HuH-7 (cell line): ENCODE measurements around the gene PIP5K1B.
A peak's percentile ranks its signal among the peaks of the same experiment; 100 is the strongest.
"Not testable (repeated sequence)": the region's sequence is repeated elsewhere in the genome, so short reads cannot be mapped to it uniquely, and the experiment has no call there.

Experiments
- DNase-seq: peaks from one replicate; pipeline ENCODE4 v3.0.0; 2011; ENCODE audit warnings: low spot score

PIP5K1B gene, protein sequence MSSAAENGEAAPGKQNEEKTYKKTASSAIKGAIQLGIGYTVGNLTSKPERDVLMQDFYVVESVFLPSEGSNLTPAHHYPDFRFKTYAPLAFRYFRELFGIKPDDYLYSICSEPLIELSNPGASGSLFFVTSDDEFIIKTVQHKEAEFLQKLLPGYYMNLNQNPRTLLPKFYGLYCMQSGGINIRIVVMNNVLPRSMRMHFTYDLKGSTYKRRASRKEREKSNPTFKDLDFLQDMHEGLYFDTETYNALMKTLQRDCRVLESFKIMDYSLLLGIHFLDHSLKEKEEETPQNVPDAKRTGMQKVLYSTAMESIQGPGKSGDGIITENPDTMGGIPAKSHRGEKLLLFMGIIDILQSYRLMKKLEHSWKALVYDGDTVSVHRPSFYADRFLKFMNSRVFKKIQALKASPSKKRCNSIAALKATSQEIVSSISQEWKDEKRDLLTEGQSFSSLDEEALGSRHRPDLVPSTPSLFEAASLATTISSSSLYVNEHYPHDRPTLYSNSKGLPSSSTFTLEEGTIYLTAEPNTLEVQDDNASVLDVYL

DNA sequence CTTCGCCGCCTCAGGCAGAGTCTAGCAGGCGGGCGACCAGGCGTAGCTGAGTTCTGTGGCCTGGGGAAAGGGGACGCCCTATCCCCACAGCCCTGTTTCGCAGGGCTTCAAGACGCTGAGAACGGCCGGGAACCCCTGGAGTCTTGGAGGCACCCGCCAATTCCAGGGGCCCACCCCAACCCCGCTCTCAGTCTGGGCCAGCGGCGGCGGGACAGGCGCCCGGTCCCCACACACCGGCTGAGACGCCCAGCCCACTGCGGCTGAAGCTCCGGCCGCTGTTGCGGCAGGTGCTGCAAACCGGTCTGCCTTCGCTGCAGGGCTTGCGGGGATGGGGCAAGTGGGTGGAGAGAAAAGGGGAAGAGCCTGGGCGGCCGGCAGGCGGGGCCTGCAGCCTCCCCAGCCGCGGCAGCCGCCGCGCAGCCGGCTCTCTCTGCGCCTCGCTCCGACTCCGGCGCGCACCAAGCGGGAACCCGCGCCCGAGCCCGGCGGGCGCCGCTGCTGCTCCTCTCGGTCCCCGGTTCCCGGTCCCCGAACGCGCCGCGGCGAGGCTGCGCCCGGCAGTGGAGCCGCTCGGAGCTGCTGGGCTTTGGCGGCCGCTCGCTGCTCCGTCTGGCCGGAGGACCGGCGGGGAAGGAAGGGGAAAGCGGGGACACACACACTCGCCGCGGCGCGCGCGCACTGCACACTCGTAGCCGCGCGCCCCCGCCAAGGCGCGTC lies at the start of gene PIP5K1B:
Gene PIP5K1B (plus strand): TSS at position 427 of the 717 bp plus-strand sequence. CDS start 117,375 bp downstream, outside the sequence.
- peak; percentile 73 for DNase-seq

DNA sequence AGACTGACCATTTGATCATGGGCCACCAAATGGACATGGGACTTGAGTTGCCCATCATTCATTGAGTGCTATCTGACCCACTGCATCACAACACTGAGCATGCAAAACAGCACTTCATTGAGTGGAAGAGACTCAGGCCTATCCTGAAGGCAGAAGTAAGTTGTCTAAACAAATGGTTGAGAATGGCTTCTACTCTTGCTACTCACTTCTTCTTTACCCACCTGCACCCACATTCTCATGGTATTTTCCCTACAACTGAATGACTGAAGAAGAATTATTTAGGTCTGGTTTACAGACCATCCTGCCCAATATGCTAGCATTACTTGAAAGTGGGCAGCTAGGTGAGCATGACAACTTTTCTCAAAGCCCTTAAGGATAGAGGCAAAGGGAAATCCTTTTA lies 41.0 kb upstream of the PIP5K1B start:
- no peak for DNase-seq

DNA sequence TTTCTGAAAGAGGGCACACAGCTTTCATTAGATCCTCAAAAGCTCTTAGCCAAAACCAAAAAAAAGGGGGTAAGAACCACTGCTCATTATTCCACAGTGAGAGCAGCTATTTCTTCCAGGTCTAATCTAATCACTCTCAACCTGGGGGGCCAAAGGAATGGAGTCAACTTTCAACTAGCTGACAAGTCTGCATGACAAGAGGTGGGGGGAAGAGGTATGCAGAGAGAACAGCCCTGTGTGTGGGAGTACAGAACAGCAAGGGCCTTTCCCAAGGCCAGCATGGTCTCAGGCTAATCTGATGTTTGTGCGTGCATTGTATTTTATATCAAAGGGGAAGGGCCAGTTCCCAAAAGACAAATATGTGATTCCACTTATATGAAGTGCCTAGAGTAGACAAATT lies 36.9 kb upstream of the PIP5K1B start:
- DNase-seq: no peak

DNA sequence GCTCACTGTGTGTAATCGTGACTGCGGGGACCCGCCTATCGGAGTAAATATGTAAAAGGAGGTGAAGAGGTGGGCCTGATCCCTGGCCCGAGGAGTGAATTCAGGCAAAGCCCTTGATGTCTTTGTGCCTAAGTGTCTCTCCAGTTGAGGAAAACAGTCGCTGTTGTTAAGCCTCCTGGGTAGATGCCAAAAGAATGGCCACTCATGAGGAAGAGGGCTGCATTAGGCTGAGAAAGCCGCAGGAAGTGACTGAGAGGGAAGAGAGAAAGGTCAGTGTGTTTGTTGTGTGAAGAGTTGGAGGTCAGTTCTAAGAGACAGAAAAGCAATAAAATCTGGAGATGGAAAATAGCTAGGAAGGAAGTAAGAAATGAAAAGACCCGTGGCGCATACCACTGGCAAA lies 35.8 kb upstream of the PIP5K1B start:
- DNase-seq: no peak

DNA sequence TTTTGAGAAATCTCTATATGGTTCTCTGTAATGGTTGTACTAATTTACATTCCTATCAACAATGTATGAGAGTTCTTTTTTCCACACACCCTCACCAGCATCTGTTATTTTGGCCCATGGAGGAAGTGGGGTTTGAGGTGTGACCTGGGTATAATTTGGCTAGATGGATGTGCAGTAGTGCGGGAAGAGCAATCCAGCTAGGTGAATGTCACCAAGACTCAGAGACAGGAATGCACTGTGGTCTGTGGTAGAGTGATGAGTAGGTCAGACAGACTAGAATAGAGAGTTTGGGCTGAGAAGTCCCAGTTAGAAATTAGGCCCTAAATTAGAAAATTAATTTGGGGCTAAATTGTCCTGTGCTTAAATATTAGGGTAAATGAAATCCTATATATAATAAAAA lies 32.8 kb upstream of the PIP5K1B start:
- no peak for DNase-seq

DNA sequence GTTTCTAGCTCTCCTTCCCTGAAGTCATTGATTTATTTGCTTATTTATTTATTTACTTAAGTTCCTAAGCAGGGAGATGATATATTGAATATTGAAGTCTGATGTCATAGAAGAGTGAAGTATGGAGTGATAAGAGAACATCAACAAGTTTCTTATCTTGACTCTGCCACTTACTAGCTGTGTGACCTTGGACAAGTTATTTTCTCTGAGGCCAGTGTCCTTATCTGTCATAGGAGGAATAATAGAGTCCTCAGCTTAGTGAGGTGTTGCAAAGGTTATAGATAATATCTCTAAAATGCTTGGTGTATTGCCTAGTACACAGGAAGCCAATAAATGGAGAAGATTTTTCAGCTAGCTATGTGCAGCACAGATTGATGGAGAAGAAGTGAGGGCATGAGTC lies 32.4 kb upstream of the PIP5K1B start:
- DNase-seq: no peak

DNA sequence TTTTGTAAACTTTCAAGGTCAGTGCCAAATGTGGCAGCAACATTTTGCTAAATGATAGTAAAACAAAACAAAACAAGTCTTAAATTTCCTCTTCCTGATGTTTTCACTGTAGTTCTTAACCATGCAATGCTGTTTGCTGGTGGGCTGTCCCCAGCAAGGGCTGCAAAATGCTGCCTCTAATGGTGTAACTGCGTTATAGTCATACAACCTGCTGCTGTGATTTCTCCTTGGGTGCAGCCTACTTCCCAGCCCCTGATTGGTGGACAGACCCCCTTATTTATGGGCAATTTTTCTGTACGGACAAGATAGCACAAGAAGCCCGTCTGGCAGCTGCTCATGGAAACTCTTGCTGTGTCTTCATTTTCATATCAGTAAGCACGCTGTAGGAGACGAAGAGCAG lies 26.6 kb upstream of the PIP5K1B start:
- DNase-seq: peak; percentile 46

DNA sequence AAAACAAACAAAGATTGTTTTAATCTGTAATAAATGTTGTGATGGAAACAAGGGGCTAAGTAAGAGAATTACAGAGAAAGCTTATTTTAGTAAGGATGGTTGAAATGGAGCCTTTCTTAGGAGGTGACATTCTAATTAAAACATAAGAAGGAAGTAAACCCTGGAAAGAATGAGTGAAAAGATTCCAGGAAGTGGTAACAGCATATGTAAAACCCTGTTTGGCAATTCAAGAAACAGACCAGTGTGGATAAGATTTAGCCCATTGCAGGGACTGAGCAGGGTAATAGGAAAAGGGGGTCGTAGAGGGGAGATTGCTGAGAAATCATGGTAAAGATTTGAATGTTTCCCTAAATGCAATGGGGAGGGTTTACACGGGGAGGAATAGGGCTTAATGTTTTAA lies 21.6 kb upstream of the PIP5K1B start:
- DNase-seq: no peak

DNA sequence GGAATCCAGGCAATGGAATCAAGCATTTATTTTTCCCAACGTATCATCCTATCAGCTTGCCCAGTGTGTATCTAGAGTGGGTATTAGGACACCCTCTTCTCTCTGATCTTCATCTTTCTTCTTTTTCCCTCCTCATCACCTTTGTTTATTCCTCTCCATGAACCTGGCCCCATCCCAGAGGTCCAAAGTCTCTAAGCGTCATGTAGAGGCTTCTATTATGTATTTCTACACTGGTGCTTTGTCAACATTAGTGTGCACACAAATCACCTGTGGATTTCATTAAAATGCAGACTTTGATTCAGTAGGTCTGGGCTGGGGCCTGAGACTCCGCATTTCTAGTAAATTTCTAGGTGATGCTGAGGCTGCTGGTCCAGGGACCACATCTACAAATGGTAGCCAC lies 19.8 kb upstream of the PIP5K1B start:
- no peak for DNase-seq

DNA sequence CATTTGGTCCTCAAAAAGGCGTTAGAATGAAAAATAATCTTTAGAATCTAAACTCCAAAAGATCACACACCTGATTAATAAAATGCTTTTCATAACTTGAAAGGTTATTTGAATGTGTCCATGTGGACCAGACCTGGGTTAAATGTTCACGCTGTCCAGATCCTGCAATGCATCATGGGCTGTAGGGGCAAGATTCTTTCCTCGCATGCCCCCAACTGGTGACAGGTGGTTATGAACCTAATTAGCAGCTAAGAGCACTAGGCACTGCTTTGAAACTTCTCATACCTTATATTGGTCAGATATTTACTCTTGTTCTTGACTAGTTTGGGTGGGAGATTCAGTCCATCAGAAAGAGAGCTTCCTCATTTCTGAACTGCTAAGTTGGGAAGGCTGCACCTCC lies 19.3 kb upstream of the PIP5K1B start:
- DNase-seq: peak; percentile 56

DNA sequence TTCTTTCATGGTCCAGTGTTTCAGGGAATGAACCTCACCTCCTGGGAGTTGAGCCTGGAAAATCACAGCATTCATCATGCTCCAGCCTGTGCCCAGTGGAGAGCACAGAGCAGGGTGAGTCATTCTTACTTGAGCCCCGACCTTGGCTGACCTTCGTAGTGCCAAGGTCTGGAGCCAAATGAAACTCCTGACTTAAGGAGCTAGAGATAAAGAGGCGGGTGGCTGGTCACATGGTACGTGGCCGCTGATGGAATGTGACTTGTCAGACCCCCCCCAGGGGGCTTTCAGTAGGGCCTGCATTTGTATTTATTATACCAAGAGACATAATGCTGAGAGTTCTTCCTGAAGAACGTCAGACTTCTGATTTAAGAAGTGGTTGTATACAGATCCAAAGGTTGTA lies 15.0 kb upstream of the PIP5K1B start:
- no peak for DNase-seq

DNA sequence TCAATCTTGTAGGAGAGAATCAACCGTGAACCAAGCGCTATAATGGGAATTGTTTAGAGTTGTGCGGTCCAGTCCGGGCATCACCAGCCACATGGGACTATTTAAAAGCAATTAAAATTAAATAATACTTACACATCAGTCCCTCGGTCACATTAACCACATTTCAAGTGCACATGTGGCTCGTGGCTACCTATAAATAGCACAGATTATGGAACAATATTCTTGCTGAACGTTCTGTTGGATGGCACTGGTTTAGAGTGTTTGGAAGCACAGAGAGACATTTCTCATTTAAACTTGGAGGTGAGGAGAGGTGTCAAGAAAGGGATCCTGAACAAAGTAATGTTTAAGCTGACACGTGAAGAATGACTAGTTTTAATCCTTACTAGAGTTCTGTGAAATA lies 12.5 kb upstream of the PIP5K1B start:
- no peak for DNase-seq

DNA sequence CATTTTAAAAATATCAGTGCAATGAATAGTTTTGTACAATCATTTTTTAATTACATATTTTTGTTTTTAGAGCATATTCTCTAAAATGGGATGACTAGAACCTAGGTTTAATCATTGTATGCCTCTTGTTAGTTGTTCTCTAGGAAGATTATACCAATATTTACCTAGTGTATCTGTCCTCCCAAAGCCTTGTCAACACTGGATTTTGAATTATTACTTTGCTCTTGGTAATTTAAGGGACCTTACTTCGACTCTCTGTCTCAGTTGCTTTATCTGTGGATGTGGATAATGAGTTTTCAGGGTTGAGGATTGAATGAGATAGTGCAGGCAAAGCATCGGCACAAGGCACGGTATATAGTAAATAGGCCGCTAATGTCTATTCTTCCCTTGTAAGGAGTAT lies 10.9 kb upstream of the PIP5K1B start:
- no peak for DNase-seq

DNA sequence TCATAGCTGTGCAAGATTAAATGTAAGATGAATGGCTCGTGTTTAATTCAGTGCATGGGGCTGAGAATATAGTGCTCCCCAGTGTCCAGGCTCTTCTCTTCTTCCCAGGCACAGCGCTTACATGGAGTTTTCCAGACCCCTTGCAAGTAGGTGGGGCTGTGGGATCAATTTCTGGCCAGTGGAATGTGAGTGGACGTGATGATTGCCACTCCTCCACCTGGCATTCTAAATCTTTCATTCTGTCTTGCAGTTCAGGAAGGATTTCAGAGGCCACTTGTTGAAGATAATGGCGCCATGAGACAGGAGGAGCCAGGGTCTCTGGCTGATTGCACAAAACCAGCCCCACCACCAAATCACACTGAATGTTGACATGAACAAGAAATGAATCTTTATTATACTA lies 7.2 kb upstream of the PIP5K1B start:
- no peak for DNase-seq

DNA sequence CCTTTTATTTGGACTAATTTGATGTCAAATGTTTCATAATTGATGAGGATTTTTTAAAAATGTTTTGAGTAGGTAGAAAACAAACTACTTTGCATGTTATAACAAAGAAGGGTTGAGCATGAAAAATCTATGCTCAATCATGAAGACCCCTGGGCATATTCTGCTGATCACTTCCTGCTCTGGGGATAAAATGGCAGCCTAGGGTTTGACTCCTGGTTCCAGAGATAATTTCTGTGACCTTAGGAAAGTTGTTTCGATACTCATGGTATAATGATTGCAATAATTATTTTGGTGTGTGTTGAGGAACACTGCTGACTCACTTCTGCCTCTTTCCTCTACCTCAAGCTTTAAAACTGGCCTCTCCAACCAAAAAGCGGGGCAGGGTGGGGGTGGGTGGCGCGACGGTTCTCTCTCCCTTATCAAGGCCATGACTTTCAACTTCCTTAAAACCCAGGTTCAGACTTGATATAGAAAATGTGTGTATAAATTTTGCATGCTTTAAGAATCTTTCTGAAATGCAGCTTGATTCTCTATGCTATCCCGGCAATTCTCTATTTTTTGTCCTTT lies 6.0 kb upstream of the PIP5K1B start:
- no peak for DNase-seq

DNA sequence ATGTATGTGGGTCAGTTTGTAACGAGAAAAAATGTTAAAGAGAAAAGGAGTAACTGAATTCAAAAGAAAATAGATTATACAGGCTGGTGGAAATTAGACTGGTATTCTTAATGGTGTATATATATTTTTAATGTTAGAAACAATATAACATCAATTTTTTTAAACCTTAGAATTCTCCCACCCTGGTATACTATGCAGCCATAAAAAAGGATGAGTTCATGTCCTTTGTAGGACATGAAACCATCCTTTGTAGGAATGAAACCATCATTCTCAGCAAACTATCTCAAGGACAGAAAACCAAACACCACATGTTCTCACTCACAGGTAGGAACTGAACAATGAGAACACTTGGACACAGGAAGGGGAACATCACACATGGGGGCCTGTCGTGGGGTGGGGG lies 5.4 kb upstream of the PIP5K1B start:
- not testable (repeated sequence) for DNase-seq

DNA sequence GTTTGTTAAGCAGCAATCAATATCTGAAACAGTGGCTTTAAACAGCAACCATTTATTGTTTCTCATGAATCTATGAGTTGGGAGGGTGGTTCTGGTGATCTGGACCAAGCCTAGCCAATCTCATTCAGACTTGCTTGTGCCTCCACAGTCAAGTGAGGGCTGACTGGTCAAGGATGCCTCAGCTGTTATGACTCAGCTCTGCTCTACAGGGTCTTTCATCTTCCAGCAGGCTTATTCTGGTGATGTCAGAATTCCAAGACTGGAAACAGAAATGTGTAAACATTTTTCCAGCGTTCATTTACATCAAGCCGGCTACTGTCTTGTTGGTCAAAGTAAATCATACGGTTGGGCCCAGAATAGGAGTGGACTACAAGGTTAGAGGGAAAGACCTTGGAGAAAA lies 2.5 kb upstream of the PIP5K1B start:
- no peak for DNase-seq

DNA sequence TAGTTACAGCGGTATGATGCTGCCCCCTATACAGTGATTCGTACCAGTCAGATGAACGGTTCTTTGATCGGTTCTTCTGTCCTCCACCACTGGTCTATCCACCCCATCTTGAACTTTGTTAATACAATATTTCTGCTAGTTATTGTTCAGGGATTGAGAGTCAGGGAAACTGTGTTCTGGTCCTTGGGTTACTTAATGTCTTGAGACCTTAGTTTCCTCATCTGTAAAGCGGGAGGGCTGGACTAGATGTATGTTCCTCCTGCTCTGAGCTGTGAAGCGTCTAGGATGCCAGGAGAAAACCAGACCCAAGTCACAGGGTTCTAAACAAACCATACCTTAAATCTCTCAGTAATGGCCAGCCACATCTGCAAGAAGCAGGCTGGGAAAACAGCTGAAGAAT lies 1.4 kb upstream of the PIP5K1B start:
- DNase-seq: no peak

DNA sequence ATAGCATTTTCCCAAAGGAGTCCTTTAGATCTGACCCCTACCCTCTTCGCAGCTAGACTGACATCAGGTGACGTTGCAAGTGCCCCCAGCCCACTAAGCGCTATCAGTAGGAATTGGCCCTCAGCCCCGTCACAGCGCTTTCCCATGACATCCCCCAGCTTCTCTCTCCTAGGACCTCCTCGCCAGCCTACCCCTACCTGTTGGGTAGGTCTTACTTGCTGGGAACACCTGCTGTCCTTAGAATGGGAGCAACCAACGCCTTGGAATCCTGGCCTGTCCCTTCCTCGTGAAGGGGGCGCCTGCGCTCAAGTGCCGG lies 584 bp upstream of the PIP5K1B start:
- DNase-seq: no peak

DNA sequence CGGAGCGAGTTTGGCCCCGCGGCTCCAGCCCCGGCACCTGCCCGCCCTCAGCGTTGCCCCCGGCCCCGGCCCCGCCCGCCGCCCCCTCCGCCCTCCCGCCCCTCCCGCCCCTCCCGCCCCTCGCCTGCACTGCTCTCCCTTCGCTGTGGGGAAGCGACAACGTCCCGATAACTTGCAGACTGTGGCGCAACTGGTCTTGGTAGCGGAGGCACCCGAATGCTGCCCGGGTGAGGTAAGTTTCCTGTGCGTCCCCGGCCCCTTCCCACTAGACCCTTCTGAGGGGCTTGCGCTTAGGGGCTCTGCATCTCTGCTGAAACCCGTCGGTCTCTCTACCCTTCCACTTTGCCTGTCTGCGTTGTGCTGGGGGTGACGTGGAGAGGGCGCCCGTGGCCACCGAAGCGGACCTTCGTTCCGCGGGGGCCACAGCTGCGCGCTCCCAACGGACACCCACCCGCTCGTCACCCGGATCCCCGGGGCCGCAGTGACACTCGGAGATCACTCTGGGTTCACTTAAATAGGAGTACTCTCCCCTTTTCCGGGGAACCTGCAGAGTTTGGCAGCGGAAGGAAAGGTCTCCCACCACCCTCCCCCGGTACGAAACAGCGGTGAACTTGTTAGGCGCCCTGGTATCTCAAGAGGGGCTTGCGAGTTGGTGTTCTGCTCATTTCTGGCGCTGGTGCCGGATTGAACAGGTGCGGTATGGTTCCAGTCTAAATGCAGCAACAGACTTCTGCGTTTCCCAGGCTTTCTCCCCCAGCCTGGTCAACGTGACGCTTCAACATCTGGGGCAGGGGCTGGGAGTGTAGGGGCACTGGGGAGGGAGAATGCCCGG lies 707 bp downstream of the PIP5K1B start:
- DNase-seq: peak; percentile 55

DNA sequence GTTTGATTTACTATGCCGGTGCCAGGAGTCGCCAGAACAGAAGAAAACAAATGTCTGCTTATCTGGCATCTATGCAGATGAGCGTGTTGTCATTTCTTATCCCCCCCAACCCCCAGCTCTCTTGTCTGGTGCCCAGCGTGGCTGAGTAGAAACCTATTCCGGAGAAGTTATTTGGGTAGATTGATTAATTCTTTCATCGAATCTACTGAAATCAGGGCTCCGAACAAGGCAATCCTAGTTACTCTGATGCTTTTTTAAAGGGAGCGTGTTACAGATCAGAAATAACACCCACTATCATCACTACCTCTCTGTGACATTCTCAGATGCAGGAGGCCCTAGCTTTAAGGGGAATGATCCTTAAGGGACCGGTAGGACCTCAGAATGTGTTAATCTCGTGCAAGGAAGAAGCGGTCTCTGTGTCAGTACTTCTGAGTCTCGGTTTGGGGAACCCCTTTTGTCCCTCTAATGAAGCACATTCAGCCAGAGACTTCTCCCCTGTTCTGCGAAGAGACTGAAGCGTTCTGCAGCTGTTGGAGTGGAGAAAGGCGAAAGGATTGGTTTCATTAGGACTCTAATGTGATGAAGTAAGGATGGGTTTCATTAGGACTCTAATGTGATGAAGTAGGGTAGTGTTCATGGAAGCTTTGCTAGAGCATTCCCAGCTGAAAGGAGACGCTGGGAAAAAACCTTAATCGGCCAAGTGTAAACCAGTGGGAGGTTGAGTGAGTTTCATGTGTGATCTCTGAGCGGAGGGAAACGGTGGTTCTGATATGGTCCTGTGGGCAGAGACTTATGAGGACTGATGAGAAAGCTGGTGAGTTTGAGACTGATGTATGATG lies 1.5 kb downstream of the PIP5K1B start:
- no peak for DNase-seq
